Activated B cell treated with CpG ODN at 0.5 μM for 24 hours (primary cell): Measurements from ENCODE around the gene AGBL1. TPM values are rescaled to one million over a fixed set of nuclear protein-coding genes. Genes with fewer than 3 reads are reported as not detected.

ENCODE experiments used
- ATAC-seq: fragments of 200-7000 bp; cut with Tn5 transposase; one replicate; pipeline ENCODE4 v1.10.0; 2021; ENCODE audit warnings: low read depth, mild to moderate bottlenecking, moderate library complexity
- CTCF ChIA-PET: fragments of 350-600 bp; sonication (Branson Sonifier 250); formaldehyde crosslinking; loops from one replicate; lab custom pipeline; 2021; ENCODE audit warnings: antibody characterized with exemption; lab: Charles Lee
- POLR2A ChIA-PET: fragments of 350-600 bp; sonication (Branson Sonifier 250); formaldehyde crosslinking; loops from one replicate; lab custom pipeline; 2021; ENCODE audit warnings: antibody characterized with exemption; lab: Charles Lee
- DNase-seq: peaks from one replicate; pipeline ENCODE4 v3.0.0; 2022
- H3K27ac Mint-ChIP-seq: one replicate; pipeline ENCODE4 v1.8.0; 2020; ENCODE audit warnings: mixed read lengths
- H3K27me3 Mint-ChIP-seq: one replicate; pipeline ENCODE4 v1.8.0; 2021; ENCODE audit warnings: mixed read lengths
- H3K36me3 Mint-ChIP-seq: one replicate; pipeline ENCODE4 v1.8.0; 2021; ENCODE audit warnings: low read depth, mixed read lengths
- H3K4me1 Mint-ChIP-seq: one replicate; pipeline ENCODE4 v1.8.0; 2021; ENCODE audit warnings: mixed read lengths
- H3K4me3 Mint-ChIP-seq: one replicate; pipeline ENCODE4 v1.8.0; 2020; ENCODE audit warnings: mild to moderate bottlenecking, mixed read lengths
- H3K9me3 Mint-ChIP-seq: one replicate; pipeline ENCODE4 v1.8.0; 2020; ENCODE audit warnings: mixed read lengths
- CTCF ChIP-seq: fragments of 200-600 bp; IDR thresholded peaks from one replicate; pipeline ENCODE4 v1.8.0; 2022; ENCODE audit warnings: antibody characterized with exemption, mild to moderate bottlenecking
- intact Hi-C: fragments of 100-400 bp; cut with micrococcal nuclease; formaldehyde crosslinking; loops from one replicate; pipeline ENCODE4 v1.15.1; 2024
- total RNA-seq: library from RNA; stranded (reverse); gene quantifications from 2 replicates; pipeline ENCODE4 v1.2.3, GENCODE V29; 2022

Gene AGBL1
- total RNA-seq, 1 donor from 2014 or later = not detected

GRCh38 chr15:86064326-86064725 is 15.3 kb upstream of the AGBL1 start:
- intact Hi-C loops = no loop called here
- H3K4me1 Mint-ChIP-seq = no peaks in the 10 kb centered on the region
- no peak for ATAC-seq
- H3K36me3 Mint-ChIP-seq = no peaks in the 10 kb centered on the region
- peaks cover 6% of the 10 kb centered on the region for H3K9me3 Mint-ChIP-seq
- H3K27ac Mint-ChIP-seq = no peak overlapping the region
- ChIA-PET POLR2A (no interaction called here), CTCF (no interaction called here)
- no peak for TF ChIP-seq CTCF
- no peak for DNase-seq
- H3K27me3 Mint-ChIP-seq = peaks cover 3% of the 10 kb centered on the region
- H3K4me3 Mint-ChIP-seq = no peak overlapping the region

DNA sequence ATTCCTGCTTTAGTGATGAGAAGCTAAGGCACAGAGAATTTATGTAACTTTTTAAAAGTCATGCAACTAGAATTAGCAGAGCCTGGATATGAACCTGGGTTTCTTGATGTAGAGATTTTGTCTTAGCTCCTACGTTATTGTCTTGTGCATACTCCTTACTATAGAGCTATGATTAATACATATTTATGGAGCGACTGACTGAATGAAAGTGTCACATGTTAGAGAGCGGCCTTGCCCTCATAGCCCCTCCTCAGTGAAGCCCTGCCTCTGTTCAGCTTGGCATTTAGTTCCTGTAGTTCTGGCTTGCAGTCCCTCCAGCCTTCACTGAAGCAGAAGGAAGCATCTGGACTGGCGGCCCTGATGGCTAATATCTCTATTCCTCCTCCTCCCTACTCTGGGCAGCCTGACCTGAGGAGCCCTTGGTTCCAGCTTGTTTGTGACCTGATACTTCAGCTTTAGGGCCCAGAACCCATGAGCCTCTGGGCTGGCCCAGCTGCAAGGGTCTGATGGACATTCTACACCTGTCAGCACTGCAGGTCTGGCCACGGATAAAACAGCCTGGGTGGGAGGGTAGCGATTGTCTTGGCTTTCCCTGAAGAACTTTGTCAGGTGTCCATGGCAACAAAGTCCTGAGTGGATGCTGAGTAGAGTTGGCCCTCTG is 13.4 kb upstream of the AGBL1 start:
- DNase-seq (no peak), ATAC-seq (no peak)
- TF ChIP-seq CTCF = no peak
- POLR2A ChIA-PET = no interaction called here
- H3K27ac Mint-ChIP-seq = no peak overlapping the region
- CTCF ChIA-PET = no interaction called here
- H3K27me3 Mint-ChIP-seq = peaks cover 3% of the 10 kb centered on the region
- H3K9me3 Mint-ChIP-seq = peaks cover 8% of the 10 kb centered on the region
- H3K4me1 Mint-ChIP-seq = no peaks in the 10 kb centered on the region
- H3K36me3 Mint-ChIP-seq = no peaks in the 10 kb centered on the region
- intact Hi-C loops = no loop called here
- H3K4me3 Mint-ChIP-seq = no peak overlapping the region

DNA sequence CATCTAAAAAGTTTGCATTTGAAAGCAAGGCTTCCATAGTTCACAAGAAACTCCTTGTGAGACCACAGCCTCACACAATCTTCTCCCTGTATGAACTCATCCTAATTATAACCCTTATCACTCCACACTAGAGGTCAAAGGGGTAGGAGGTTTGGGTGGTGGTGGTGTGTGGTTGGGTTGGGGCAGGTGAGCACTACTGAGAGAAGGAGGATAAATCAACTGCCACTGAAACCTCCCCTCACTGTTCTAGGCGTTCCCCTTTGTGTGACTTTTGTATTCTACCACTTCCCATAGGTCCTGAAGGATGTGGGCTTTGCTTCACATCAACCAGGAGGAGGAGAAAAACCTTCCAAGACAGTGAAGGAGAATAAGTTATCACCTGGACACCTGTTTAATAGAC is 6.4 kb upstream of the AGBL1 start:
- Mint-ChIP-seq H3K9me3 (peaks cover 3% of the 10 kb centered on the region), H3K36me3 (no peaks in the 10 kb centered on the region), H3K27me3 (peaks cover 1% of the 10 kb centered on the region), H3K27ac (no peak overlapping the region), H3K4me3 (no peak overlapping the region), H3K4me1 (no peaks in the 10 kb centered on the region)
- no peak for TF ChIP-seq CTCF
- DNase-seq (no peak), ATAC-seq (no peak)
- intact Hi-C loops = no loop called here
- CTCF ChIA-PET = no interaction called here
- POLR2A ChIA-PET = no interaction called here

DNA sequence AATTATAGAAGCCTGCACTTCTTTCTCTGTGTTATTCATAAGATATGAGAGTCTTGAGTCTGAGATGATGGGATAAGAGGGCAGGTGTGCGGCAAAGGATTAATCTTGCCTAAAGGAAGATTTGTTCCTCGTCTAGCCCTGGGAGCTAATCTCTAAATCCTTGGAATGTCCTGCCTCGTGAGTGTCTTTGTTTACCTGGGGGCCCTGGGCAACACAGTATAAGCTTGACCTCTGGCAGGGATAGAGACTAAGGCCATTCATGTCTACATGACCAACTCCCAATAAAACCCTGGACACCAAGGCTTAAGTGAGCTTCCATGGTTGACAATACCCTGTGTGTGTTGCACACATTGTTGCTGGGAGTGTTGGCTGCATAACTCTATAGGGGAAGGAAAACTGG is 3.2 kb upstream of the AGBL1 start:
- Mint-ChIP-seq H3K4me3 (no peak overlapping the region), H3K4me1 (no peaks in the 10 kb centered on the region)
- no peak for ATAC-seq

DNA sequence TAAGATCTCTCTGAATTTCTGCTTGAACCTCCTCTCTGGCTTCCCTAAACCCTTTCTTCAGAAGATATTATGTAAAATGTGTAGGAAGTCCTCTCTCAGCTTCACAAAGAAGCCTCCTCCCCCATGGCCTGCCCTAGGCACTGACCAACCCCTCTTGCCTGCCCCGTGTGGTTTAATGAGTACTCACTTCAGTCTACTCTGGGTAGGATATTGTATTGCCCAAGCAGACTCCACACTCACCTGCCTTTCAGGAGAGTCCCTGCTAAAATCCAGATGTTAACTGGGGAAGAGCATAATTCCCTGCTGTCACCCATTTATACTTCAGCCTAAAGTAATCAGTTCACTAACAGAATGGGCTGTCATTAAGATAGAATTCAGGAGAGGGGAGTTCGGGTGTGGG is 2.6 kb upstream of the AGBL1 start:
- POLR2A ChIA-PET = interaction anchor here (0.6 kb wide), 1 partner anchor 55 kb away, joined by 4 read pairs; no protein-coding TSS in a partner anchor
- H3K4me1 Mint-ChIP-seq = no peaks in the 10 kb centered on the region
- intact Hi-C loops = no loop called here
- peaks cover 3% of the 10 kb centered on the region for H3K27me3 Mint-ChIP-seq
- TF ChIP-seq CTCF = no peak
- H3K36me3 Mint-ChIP-seq = no peaks in the 10 kb centered on the region
- DNase-seq (no peak), ATAC-seq (no peak)
- H3K4me3 Mint-ChIP-seq = no peak overlapping the region
- CTCF ChIA-PET = no interaction called here
- H3K9me3 Mint-ChIP-seq = no peaks in the 10 kb centered on the region
- H3K27ac Mint-ChIP-seq = no peak overlapping the region

More for the DNA sequence above, 3.2 kb upstream of the AGBL1 start:
- no peak overlapping the region for H3K27ac Mint-ChIP-seq
- POLR2A ChIA-PET = interaction anchor here (0.6 kb wide), 1 partner anchor 56 kb away, joined by 4 read pairs; no protein-coding TSS in a partner anchor
- H3K36me3 Mint-ChIP-seq = no peaks in the 10 kb centered on the region
- peaks cover 3% of the 10 kb centered on the region for H3K27me3 Mint-ChIP-seq
- H3K9me3 Mint-ChIP-seq = no peaks in the 10 kb centered on the region
- CTCF ChIA-PET = no interaction called here
- no peak for TF ChIP-seq CTCF
- intact Hi-C loops = no loop called here
- no peak for DNase-seq
